ENCODE results near the gene GLB1L.

GRCh38 chr2:219285894-219286425 lies 40.7 kb upstream of the GLB1L start:
- TF ChIP-seq EZH2 (IDR thresholded peaks at IDR 0.05; ENCODE audit: insufficient read depth, poor library complexity, severe bottlenecking) = no peak
- TF ChIP-seq EZH2phosphoT487 (IDR thresholded peaks at IDR 0.05; ENCODE audit: insufficient read depth, low read depth) = no peak
